SK-N-MC (cell line): ENCODE measurements around the gene FXYD7.

Experiments
- EZH2 ChIP-seq: fragments of 200-600 bp; sonication (generic); IDR thresholded peaks from one replicate; pipeline ENCODE4 v1.6.1; 2017; ENCODE audit warnings: antibody characterized with exemption
- POLR2AphosphoS5 ChIP-seq: IDR thresholded peaks from 2 replicates; pipeline ENCODE4 v1.6.1; 2012; ENCODE audit warnings: mild to moderate bottlenecking, low read depth, low read length, borderline replicate concordance

GRCh38 chr19:35105411-35106290, 37.4 kb upstream of the FXYD7 start:
- TF ChIP-seq POLR2AphosphoS5, result no peak
- TF ChIP-seq EZH2, result no peak
